ENCODE data around the gene ARHGAP6.

ARHGAP6 gene

GRCh38 chrX:11111037-11111851 is 554.5 kb downstream of the ARHGAP6 start, which contains the start of gene HCCS:
HCCS (plus strand) TSS chrX:11111332; CDS start chrX:11112061, 729 bp downstream.
- Histone ChIP-seq H3K27me3 (replicated peaks; ENCODE audit: control insufficient read depth, insufficient read depth, low read length) (no peaks in the 10 kb centered on the region), H3K4me3 (replicated peaks; ENCODE audit: low read depth, low read length) (peak within 1 kb of the TSS; percentile 79), H3K36me3 (ENCODE audit: control insufficient read depth, insufficient read depth, low read length) (no peaks in the 10 kb centered on the region; the same call in 1 of the 2 replicates)
- TF ChIP-seq CTCF (IDR thresholded peaks at IDR 0.05; ENCODE audit: insufficient read depth, low read length, poor library complexity, severe bottlenecking), result no peak
- DNase-seq (ENCODE audit: extremely low read depth, insufficient read length), result peak; percentile 83

GRCh38 chrX:11109968-11110367 is 555.8 kb downstream of the ARHGAP6 start:
- TF ChIP-seq CTCF (IDR thresholded peaks at IDR 0.05; ENCODE audit: insufficient read depth, low read length, poor library complexity, severe bottlenecking), result no peak
- H3K4me3 ChIP-seq (replicated peaks; ENCODE audit: low read depth, low read length), result no peak overlapping the region
- H3K27me3 ChIP-seq (replicated peaks; ENCODE audit: control insufficient read depth, insufficient read depth, low read length), result no peaks in the 10 kb centered on the region
- H3K36me3 ChIP-seq (ENCODE audit: control insufficient read depth, insufficient read depth, low read length), result no peaks in the 10 kb centered on the region
- DNase-seq (ENCODE audit: extremely low read depth, insufficient read length), result no peak

- no peak for DNase-seq (ENCODE audit: extremely low read depth, insufficient read length)
- Histone ChIP-seq H3K36me3 (ENCODE audit: control insufficient read depth, insufficient read depth, low read length) (no peaks in the 10 kb centered on the region), H3K27me3 (replicated peaks; ENCODE audit: control insufficient read depth, insufficient read depth, low read length) (no peaks in the 10 kb centered on the region), H3K4me3 (replicated peaks; ENCODE audit: low read depth, low read length) (no peak overlapping the region)
- TF ChIP-seq CTCF (IDR thresholded peaks at IDR 0.05; ENCODE audit: insufficient read depth, low read length, poor library complexity, severe bottlenecking), result no peak
Observed at GRCh38 chrX:11108253-11108941, 557.3 kb downstream of the ARHGAP6 start.

- DNase-seq (ENCODE audit: extremely low read depth, insufficient read length), result no peak
- no peaks in the 10 kb centered on the region for H3K27me3 ChIP-seq (replicated peaks; ENCODE audit: control insufficient read depth, insufficient read depth, low read length)
- H3K36me3 ChIP-seq (ENCODE audit: control insufficient read depth, insufficient read depth, low read length), result no peaks in the 10 kb centered on the region
- H3K4me3 ChIP-seq (replicated peaks; ENCODE audit: low read depth, low read length), result no peak overlapping the region
- no peak for TF ChIP-seq CTCF (IDR thresholded peaks at IDR 0.05; ENCODE audit: insufficient read depth, low read length, poor library complexity, severe bottlenecking)
Observed at GRCh38 chrX:11105080-11105479, 560.6 kb downstream of the ARHGAP6 start.

GRCh38 chrX:11103751-11104150 is 562.0 kb downstream of the ARHGAP6 start:
- Histone ChIP-seq H3K36me3 (ENCODE audit: control insufficient read depth, insufficient read depth, low read length) (no peaks in the 10 kb centered on the region), H3K27me3 (replicated peaks; ENCODE audit: control insufficient read depth, insufficient read depth, low read length) (no peaks in the 10 kb centered on the region), H3K4me3 (replicated peaks; ENCODE audit: low read depth, low read length) (no peak overlapping the region)
- TF ChIP-seq CTCF (IDR thresholded peaks at IDR 0.05; ENCODE audit: insufficient read depth, low read length, poor library complexity, severe bottlenecking), result no peak
- no peak for DNase-seq (ENCODE audit: extremely low read depth, insufficient read length)

All from GM06990 (cell line).